H1 (cell line): Measurements from ENCODE around the gene MMP13. TPM values are rescaled to one million over a fixed set of nuclear protein-coding genes. Genes with fewer than 3 reads are reported as not detected.

Experiments used
- BCL11A ChIP-seq, 2 experiments: IDR thresholded peaks; one replicate each; pipeline ENCODE4 v1.6.1; 2011; ENCODE audit warnings: low read depth in 2 of 2, low read length in 2 of 2, mild to moderate bottlenecking in 2 of 2
- EGR1 ChIP-seq: IDR thresholded peaks from 2 replicates; pipeline ENCODE4 v1.6.1; 2011; ENCODE audit warnings: low read depth, low read length, borderline replicate concordance
- HDAC2 ChIP-seq, 2 experiments: fragments of 300-600 bp in 1 of 2; sonication (generic) in 1 of 2; IDR thresholded peaks; 2 replicates each; pipeline ENCODE4 v1.6.1; 2011 to 2012; ENCODE audit warnings: low read depth in 2 of 2, low read length in 2 of 2, mild to moderate bottlenecking in 2 of 2, moderate library complexity in 2 of 2, borderline replicate concordance in 1 of 2, inconsistent platforms in 1 of 2
- KDM5A ChIP-seq: fragments of 200-600 bp; IDR thresholded peaks from 2 replicates; pipeline ENCODE4 v1.7.1; 2012; ENCODE audit warnings: mild to moderate bottlenecking, low read length, inconsistent platforms, mixed read lengths
- POU5F1 ChIP-seq: IDR thresholded peaks from 2 replicates; pipeline ENCODE4 v1.6.1; 2011; ENCODE audit warnings: low read depth, mild to moderate bottlenecking, low read length, moderate library complexity
- SIRT6 ChIP-seq: IDR thresholded peaks from one replicate; pipeline ENCODE4 v1.7.1; 2012; ENCODE audit warnings: low read length, inconsistent platforms
- SRF ChIP-seq: IDR thresholded peaks from 2 replicates; pipeline ENCODE4 v1.6.1; 2011; ENCODE audit warnings: mild to moderate bottlenecking, low read depth, low read length, moderate library complexity
- polyA plus RNA-seq, 7 experiments: library from polyadenylated mRNA; depleted of rRNA in 3 of 7; stranded (reverse) in 5 of 7; unstranded in 2 of 7; fragments of >200 nt in 5 of 7; fragments of 200-250 nt in 2 of 7; gene quantifications; 1 replicate in 5 of 7; 2 replicates in 1 of 7; 4 replicates in 1 of 7; pipeline versions ENCODE4 v1.2.1 to v1.2.3, GENCODE V29; 2011 to 2013; ENCODE audit warnings: missing spikeins in 2 of 7, mixed read lengths in 2 of 7
- total RNA-seq: library from RNA; stranded (reverse); fragmentation: NEBNext Ultra II Directional; extraction: Animal tissue kit (Norgen Biotek cat#: 25700); gene quantifications from 2 replicates; pipeline ENCODE4 v1.2.1, GENCODE V29; 2021
- TF ChIP-seq, protein P1 (sequence below): IDR thresholded peaks from 2 replicates; pipeline ENCODE4 v1.6.1; 2011; ENCODE audit warnings: low read length, improper control_type of control experiment

Gene MMP13
- total and polyA plus RNA-seq, 2 of the 8 experiments (the other 6 are each of a cell fraction or from before 2014, with no cell fraction given): not detected

DNA sequence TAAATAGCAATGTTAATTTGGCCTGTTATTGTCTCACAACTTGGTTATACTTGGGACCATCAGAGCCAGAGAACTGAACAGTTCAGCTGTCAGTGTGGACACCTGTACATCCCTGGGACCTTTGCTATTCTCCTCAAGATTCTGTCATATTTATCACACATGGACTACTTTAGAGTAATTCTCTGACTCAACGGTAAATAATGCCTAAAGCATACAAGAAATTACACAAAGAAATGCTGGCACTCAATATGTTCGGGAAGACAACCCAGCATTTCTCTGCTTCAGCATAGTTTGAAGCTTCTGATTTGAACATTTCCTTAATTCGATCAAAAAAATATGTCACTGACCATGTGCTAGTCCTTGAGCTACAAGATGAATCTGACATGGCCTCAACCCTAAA, 34.6 kb upstream of the MMP13 start (continued):
- TF ChIP-seq, protein P1, sequence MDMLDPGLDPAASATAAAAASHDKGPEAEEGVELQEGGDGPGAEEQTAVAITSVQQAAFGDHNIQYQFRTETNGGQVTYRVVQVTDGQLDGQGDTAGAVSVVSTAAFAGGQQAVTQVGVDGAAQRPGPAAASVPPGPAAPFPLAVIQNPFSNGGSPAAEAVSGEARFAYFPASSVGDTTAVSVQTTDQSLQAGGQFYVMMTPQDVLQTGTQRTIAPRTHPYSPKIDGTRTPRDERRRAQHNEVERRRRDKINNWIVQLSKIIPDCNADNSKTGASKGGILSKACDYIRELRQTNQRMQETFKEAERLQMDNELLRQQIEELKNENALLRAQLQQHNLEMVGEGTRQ: no peak
- TF ChIP-seq KDM5A (no peak), HDAC2 (IDR thresholded peaks at IDR 0.05; ENCODE audit: borderline replicate concordance in 1 of 2, low read depth in 2 of 2, low read length in 2 of 2) (no peak), BCL11A (IDR thresholded peaks at IDR 0.05; ENCODE audit: low read depth in 2 of 2, low read length in 2 of 2) (no peak), SIRT6 (no peak), SRF (no peak), POU5F1 (no peak), EGR1 (no peak)
